Fibroblast of lung (primary cell): ENCODE measurements around the gene SOX13. TPM values are rescaled to one million over a fixed set of nuclear protein-coding genes. Genes with fewer than 3 reads are reported as not detected.

ENCODE experiments used
- DNase-seq, 2 donors: peaks; one replicate each; pipeline versions ENCODE4 v3.0.0 to v3.0.0-alpha.2; 2010; ENCODE audit warnings: low read depth in 2 of 2
- H2AFZ ChIP-seq: 2 replicates; pipeline ENCODE4 v1.5.1; 2012; ENCODE audit warnings: low read length, control low read depth, inconsistent platforms
- H3K27ac ChIP-seq: 2 replicates; pipeline ENCODE4 v1.5.1; 2011; ENCODE audit warnings: low read length, control low read depth; ENCODE audit not compliant: insufficient read depth
- H3K27me3 ChIP-seq: 2 replicates; pipeline ENCODE4 v1.5.1; 2011; ENCODE audit warnings: mild to moderate bottlenecking, low read length; ENCODE audit not compliant: control insufficient read depth, insufficient read depth
- H3K36me3 ChIP-seq: 2 replicates; pipeline ENCODE4 v1.5.1; 2011; ENCODE audit warnings: low read length; ENCODE audit not compliant: control insufficient read depth, insufficient read depth
- H3K4me1 ChIP-seq: 2 replicates; pipeline ENCODE4 v1.5.1; 2011; ENCODE audit warnings: low read length; ENCODE audit not compliant: control insufficient read depth, insufficient read depth; ENCODE audit errors: extremely low read depth
- H3K4me2 ChIP-seq: 2 replicates; pipeline ENCODE4 v1.5.1; 2011; ENCODE audit warnings: low read length, control low read depth; ENCODE audit not compliant: insufficient read depth; ENCODE audit errors: extremely low read depth
- H3K4me3 ChIP-seq, 4 experiments: fragments of 200-600 bp in 1 of 4; sonication (generic) in 1 of 4; replicated peaks in 1 of 4; 2 replicates each; pipeline ENCODE4 v1.5.1; 2011 to 2016; ENCODE audit warnings: low read length in 4 of 4, low read depth in 3 of 4, mild to moderate bottlenecking in 3 of 4, control low read depth in 2 of 4, inconsistent platforms in 1 of 4, mixed read lengths in 1 of 4; ENCODE audit not compliant: insufficient read depth in 1 of 4; ENCODE audit errors: control extremely low read depth in 1 of 4
- H3K79me2 ChIP-seq: 2 replicates; pipeline ENCODE4 v1.5.1; 2012; ENCODE audit warnings: mild to moderate bottlenecking, low read length, inconsistent platforms; ENCODE audit not compliant: control insufficient read depth, insufficient read depth
- H3K9ac ChIP-seq: 2 replicates; pipeline ENCODE4 v1.5.1; 2011; ENCODE audit warnings: mild to moderate bottlenecking, low read length, control low read depth; ENCODE audit not compliant: insufficient read depth
- H3K9me3 ChIP-seq: 2 replicates; pipeline ENCODE4 v1.5.1; 2012; ENCODE audit warnings: low read depth, low read length; ENCODE audit not compliant: control insufficient read depth, insufficient read depth
- H4K20me1 ChIP-seq: 2 replicates; pipeline ENCODE4 v1.5.1; 2011; ENCODE audit warnings: low read length; ENCODE audit not compliant: control insufficient read depth, insufficient read depth; ENCODE audit errors: extremely low read depth
- EZH2 ChIP-seq: IDR thresholded peaks from 2 replicates; pipeline ENCODE4 v1.5.1; 2012; ENCODE audit warnings: low read length, control low read depth, mild to moderate bottlenecking; ENCODE audit errors: missing control alignments
- polyA plus RNA-seq, 2 donors: library from polyadenylated mRNA; depleted of rRNA in 1 of 2; stranded (reverse) in 1 of 2; unstranded in 1 of 2; fragments of >200 nt; gene quantifications; 2 replicates each; pipeline ENCODE4 v1.2.1, GENCODE V29; 2011 to 2012; ENCODE audit warnings: missing spikeins in 1 of 2
- total RNA-seq: library from RNA; depleted of rRNA; stranded (reverse); fragments of >200 nt; gene quantifications from 2 replicates; pipeline ENCODE4 v1.2.1, GENCODE V29; 2014
- TF ChIP-seq, protein P1 (sequence below), 2 donors: IDR thresholded peaks in 1 of 2; conservative IDR thresholded peaks in 1 of 2; 1 replicate in 1 of 2; 2 replicates in 1 of 2; pipeline ENCODE4 v1.5.1; 2011 to 2012; ENCODE audit warnings: low read length in 2 of 2, control low read depth in 1 of 2, inconsistent platforms in 1 of 2, low read depth in 1 of 2, mild to moderate bottlenecking in 1 of 2

Gene SOX13
- total and polyA plus RNA-seq, 2 donors (not counting 1 experiment from before 2014, with no cell fraction given) = 2.0 to 5.5 TPM

- Histone ChIP-seq H4K20me1 (no peaks in the 10 kb centered on the region), H3K4me3 (peak within 1 kb of the TSS; percentile 34 to 62 (median 52)), H2AFZ (peak within 1 kb of the TSS; percentile 49), H3K27ac (no peak within 1 kb of the TSS), H3K79me2 (no peaks in the 10 kb centered on the region), H3K4me2 (peak within 1 kb of the TSS; percentile 68), H3K9ac (peak within 1 kb of the TSS; percentile 37), H3K36me3 (no peaks in the 10 kb centered on the region), H3K4me1 (no peaks in the 10 kb centered on the region), H3K27me3 (peaks cover 29% of the 10 kb centered on the region), H3K9me3 (no peaks in the 10 kb centered on the region)
- TF ChIP-seq, protein P1, sequence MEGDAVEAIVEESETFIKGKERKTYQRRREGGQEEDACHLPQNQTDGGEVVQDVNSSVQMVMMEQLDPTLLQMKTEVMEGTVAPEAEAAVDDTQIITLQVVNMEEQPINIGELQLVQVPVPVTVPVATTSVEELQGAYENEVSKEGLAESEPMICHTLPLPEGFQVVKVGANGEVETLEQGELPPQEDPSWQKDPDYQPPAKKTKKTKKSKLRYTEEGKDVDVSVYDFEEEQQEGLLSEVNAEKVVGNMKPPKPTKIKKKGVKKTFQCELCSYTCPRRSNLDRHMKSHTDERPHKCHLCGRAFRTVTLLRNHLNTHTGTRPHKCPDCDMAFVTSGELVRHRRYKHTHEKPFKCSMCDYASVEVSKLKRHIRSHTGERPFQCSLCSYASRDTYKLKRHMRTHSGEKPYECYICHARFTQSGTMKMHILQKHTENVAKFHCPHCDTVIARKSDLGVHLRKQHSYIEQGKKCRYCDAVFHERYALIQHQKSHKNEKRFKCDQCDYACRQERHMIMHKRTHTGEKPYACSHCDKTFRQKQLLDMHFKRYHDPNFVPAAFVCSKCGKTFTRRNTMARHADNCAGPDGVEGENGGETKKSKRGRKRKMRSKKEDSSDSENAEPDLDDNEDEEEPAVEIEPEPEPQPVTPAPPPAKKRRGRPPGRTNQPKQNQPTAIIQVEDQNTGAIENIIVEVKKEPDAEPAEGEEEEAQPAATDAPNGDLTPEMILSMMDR (conservative IDR thresholded peaks at IDR 0.05 in 1 of 2, IDR thresholded peaks at IDR 0.05 in 1 of 2; ENCODE audit: low read depth in 1 of 2, low read length in 2 of 2) = no peak
- TF ChIP-seq EZH2 = peak; percentile 80
- DNase-seq = peak; percentile 37 to 59
These were observed 78.8 kb downstream of the SOX13 start, which contains the start of gene ETNK2 for GRCh38 chr1:204151552-204152309. TSS of gene ETNK2 (minus strand) at chr1:204152044. CDS start at chr1:204151852, 192 bp downstream.

DNA sequence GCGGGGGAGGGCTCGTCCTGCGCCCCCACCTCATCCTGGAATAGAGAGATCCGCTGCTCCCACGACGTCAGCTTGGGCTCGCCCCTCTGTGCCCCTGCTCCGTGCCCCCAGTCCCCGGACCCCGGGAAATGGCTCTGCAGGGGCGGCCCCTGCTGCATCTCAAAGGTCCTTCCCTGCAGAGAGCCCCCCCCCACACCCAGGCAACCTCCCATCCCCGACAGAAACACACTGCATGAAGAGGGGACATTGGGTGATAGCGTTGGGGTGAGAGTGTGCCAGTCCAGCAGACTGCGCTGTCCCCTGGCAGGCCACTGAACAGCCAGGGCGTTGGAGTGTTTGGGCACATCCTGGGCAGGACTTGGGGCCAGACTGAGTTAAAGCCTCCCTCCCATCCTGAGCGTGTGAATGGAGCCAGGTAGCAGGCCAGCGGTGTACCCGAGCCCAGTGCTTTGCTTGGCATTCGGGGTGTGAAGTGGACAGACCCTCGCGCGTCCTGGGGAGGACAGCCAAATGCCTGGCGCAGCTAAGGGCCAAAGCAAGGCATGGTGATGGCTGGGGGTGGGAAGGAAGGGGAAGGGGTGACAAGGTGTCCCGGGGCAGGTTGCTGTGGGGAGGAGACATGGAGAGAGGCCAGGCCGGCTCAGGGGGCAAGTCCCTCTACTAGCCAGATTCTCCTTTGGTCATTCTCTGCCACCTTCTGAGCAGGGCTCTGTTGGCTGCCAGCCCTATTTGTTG, 79.6 kb downstream of the SOX13 start:
- Histone ChIP-seq H3K9me3 (no peaks in the 10 kb centered on the region), H2AFZ (peak overlapping the region; percentile 10), H3K9ac (peak overlapping the region; percentile 16), H3K4me2 (peak overlapping the region; percentile 54), H3K36me3 (no peaks in the 10 kb centered on the region), H3K4me1 (no peaks in the 10 kb centered on the region), H3K27ac (no peak overlapping the region), H3K4me3 (peak overlapping the region; percentile 4 to 62 (median 44)), H3K27me3 (peaks cover 29% of the 10 kb centered on the region), H4K20me1 (no peaks in the 10 kb centered on the region), H3K79me2 (no peaks in the 10 kb centered on the region)
- no peak for DNase-seq
- no peak for TF ChIP-seq EZH2
- TF ChIP-seq, protein P1 (conservative IDR thresholded peaks at IDR 0.05 in 1 of 2, IDR thresholded peaks at IDR 0.05 in 1 of 2; ENCODE audit: low read depth in 1 of 2, low read length in 2 of 2) = no peak

DNA sequence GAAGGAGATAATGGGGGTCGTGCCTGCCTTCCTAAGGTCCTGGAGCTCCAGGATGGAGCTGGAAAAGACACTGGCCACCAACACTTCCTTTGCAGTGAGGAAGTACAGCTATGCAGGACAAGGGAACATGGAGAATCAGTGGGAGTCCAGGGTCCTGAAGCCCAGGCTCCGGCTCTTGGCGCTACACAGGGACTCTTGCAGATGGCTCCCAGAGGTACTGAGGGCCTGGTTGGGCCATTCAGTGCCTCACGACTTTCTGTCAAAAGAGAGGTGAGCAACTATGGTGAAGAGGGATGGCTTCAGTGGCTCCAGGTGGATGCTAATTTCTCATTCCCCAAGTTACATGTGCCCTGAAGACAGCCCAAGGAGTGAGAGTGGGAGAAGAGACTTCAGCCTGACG, 80.8 kb downstream of the SOX13 start:
- Histone ChIP-seq H3K9me3 (no peaks in the 10 kb centered on the region), H3K27me3 (peaks cover 24% of the 10 kb centered on the region)
- DNase-seq = no peak

More for the DNA sequence above, 80.8 kb downstream of the SOX13 start:
- H3K9ac ChIP-seq = no peak overlapping the region
- no peaks in the 10 kb centered on the region for H4K20me1 ChIP-seq
- H3K36me3 ChIP-seq = no peaks in the 10 kb centered on the region
- no peaks in the 10 kb centered on the region for H3K4me1 ChIP-seq
- H3K79me2 ChIP-seq = no peaks in the 10 kb centered on the region
- H3K4me2 ChIP-seq = no peak overlapping the region
- H3K27ac ChIP-seq = no peak overlapping the region
- H2AFZ ChIP-seq = no peak overlapping the region
- TF ChIP-seq, protein P1 (conservative IDR thresholded peaks at IDR 0.05 in 1 of 2, IDR thresholded peaks at IDR 0.05 in 1 of 2; ENCODE audit: low read depth in 1 of 2, low read length in 2 of 2) = no peak
- no peak for TF ChIP-seq EZH2
- no peak overlapping the region for H3K4me3 ChIP-seq
